ENCODE results near the gene TXNRD2.

GRCh38 chr22:19857382-19857781, 84.2 kb downstream of the TXNRD2 start:
- TF ChIP-seq RFX5 (IDR thresholded peaks at IDR 0.05; ENCODE audit: low read depth, low read length) = no peak
- no peak for TF ChIP-seq CTCF (IDR thresholded peaks at IDR 0.05 in 2 of 3, conservative IDR thresholded peaks at IDR 0.05 in 1 of 3; ENCODE audit: control insufficient read depth in 2 of 3, extremely low read depth in 1 of 3, insufficient read depth in 1 of 3, low read depth in 3 of 3, low read length in 3 of 3)
- no peak for TF ChIP-seq POLR2A (IDR thresholded peaks at IDR 0.05; ENCODE audit: low read depth, low read length)
- no peak for TF ChIP-seq CHD1 (IDR thresholded peaks at IDR 0.05; ENCODE audit: low read depth, low read length)
- TF ChIP-seq ATF2 (IDR thresholded peaks at IDR 0.05; ENCODE audit: low read length) = no peak
- TF ChIP-seq PBX3 (IDR thresholded peaks at IDR 0.05; ENCODE audit: insufficient replicate concordance, low read depth, low read length) = no peak
- TF ChIP-seq ZNF217 (IDR thresholded peaks at IDR 0.05) = no peak
